Motor neuron (in vitro differentiated cells): ENCODE results near the gene EARS2. TPM values are rescaled to one million over a fixed set of nuclear protein-coding genes. Genes with fewer than 3 reads are reported as not detected.
"Not testable (repeated sequence)": the region's sequence is repeated elsewhere in the genome, so short reads cannot be mapped to it uniquely, and the experiment has no call there.

Experiments used
- ATAC-seq, 8 experiments: fragments of 200-7000 bp; cut with Tn5 transposase; replicated peaks in 6 of 8; 2 replicates each; pipeline ENCODE4 v1.8.0; 2021; ENCODE audit warnings: mild to moderate bottlenecking in 8 of 8, moderate library complexity in 8 of 8
- H3K27ac ChIP-seq, 2 donors: fragments of 250-450 bp; sonication (Bioruptor Pico); 2 replicates each; pipeline ENCODE4 v1.9.0; 2021; ENCODE audit warnings: antibody characterized with exemption in 2 of 2, mild to moderate bottlenecking in 2 of 2, moderate library complexity in 1 of 2
- H3K4me1 ChIP-seq, 2 donors: fragments of 250-450 bp; sonication (Bioruptor Pico); replicated peaks in 1 of 2; 2 replicates each; pipeline ENCODE4 v1.6.1; 2021; ENCODE audit warnings: antibody characterized with exemption in 2 of 2, mild to moderate bottlenecking in 2 of 2, moderate library complexity in 1 of 2
- H3K4me3 ChIP-seq, 5 donors: fragments of 250-450 bp; sonication (Bioruptor Pico); 2 replicates each; pipeline ENCODE4 v1.9.0; 2021; ENCODE audit warnings: antibody characterized with exemption in 5 of 5, mild to moderate bottlenecking in 5 of 5, moderate library complexity in 4 of 5
- WGBS, 10 experiments: fragments of 450-650 bp; shearing (Covaris generic); methylation state at CpG; one replicate each; pipeline ENCODE4 v1.0.0; 2022; 5-methylcytosine and 5-hydroxymethylcytosine counted together
- in situ Hi-C, 9 experiments: fragments of 400-800 bp; cut with MboI; loops; one replicate each; pipeline ENCODE4 v1.15.0; 2021; ENCODE audit warnings: low sequenced_read_pairs in 9 of 9, low pct_unique_long_range_greater_than_20kb in 2 of 9; ENCODE audit not compliant: unreplicated experiment in 9 of 9
- total RNA-seq, 8 experiments: library from RNA; unstranded; fragments of 300-600 nt; gene quantifications; 2 replicates each; pipeline versions ENCODE4 v1.2.3 to v1.2.4, GENCODE V29; 2022

EARS2 gene
- total RNA-seq, 8 experiments from 2014 or later: 15.2 to 40.6 (median 26.4) TPM

DNA sequence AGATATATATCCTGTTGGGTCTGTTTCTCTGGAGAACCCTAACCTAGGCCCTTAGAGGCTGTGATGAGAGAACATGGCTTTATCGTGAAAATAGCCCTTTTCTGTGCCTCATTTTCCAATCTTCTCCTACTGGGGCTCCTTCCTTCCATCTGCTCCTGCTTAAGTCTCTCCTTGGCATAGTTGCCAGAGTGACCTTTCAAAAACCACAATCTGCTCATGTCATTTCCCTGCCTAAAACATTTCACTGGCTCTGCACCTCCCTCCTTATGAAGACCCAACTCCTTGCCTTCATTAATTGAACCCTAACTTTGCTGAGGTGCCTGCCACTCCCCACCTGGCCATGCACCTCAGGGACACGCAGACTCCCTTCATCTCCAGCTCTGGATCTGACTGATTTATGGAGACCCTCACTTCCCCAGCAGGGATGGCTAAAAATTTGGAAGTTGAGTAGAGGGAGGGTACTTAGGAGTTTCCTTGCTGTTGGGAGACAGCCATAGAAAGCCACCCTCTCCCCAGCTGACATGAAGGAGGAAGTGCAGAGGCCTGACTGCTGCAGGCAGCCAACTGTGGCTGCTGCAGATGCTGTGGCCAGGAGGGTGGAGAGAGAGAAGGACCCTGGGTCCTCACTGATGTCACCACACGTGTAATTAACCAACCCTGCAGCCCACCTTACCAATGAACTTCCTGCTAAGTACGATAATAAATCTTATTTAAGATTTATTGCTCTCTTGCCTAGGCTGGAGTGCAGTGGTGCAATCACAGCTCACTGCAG lies 40.6 kb downstream of the EARS2 start:
- no peak for ATAC-seq
- WGBS, 10 experiments: 20 to 100% (median 100%) methylated on average over 1 to 2 of the region's 4 CpGs; no CpG with 5 or more reads in 3 of the 10 experiments

DNA sequence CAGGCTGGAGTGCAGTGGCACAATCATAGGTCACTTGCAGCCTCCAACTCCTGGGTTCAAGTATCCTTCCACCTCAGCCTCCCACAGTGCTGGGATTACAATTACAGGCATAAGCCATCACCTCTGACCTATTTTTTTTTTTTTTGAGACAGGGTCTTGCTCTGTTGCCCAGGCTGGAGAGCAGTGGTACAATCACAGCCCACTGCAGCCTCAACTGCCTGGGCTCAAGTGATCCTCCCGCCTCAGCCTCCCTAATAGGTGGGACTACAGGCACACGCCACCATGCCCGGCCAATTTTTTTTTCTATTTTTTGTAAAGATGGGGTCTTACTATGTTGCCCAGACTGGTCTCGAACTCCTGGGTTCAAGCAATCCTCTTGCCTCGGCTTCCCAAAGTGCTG lies 41.3 kb downstream of the EARS2 start:
- WGBS, 10 experiments: 80 to 100% (median 97%) methylated on average over 1 to 5 of the region's 5 CpGs; no CpG with 5 or more reads in 4 of the 10 experiments
- Histone ChIP-seq H3K4me3 (no peak overlapping the region), H3K4me1 (no peaks in the 10 kb centered on the region), H3K27ac (no peak overlapping the region)
- in situ Hi-C loops: no loop called here
- ATAC-seq: no peak

More for the DNA sequence above, 40.6 kb downstream of the EARS2 start:
- in situ Hi-C loops: no loop called here
- Histone ChIP-seq H3K4me3 (no peak overlapping the region), H3K27ac (no peak overlapping the region), H3K4me1 (no peaks in the 10 kb centered on the region)

DNA sequence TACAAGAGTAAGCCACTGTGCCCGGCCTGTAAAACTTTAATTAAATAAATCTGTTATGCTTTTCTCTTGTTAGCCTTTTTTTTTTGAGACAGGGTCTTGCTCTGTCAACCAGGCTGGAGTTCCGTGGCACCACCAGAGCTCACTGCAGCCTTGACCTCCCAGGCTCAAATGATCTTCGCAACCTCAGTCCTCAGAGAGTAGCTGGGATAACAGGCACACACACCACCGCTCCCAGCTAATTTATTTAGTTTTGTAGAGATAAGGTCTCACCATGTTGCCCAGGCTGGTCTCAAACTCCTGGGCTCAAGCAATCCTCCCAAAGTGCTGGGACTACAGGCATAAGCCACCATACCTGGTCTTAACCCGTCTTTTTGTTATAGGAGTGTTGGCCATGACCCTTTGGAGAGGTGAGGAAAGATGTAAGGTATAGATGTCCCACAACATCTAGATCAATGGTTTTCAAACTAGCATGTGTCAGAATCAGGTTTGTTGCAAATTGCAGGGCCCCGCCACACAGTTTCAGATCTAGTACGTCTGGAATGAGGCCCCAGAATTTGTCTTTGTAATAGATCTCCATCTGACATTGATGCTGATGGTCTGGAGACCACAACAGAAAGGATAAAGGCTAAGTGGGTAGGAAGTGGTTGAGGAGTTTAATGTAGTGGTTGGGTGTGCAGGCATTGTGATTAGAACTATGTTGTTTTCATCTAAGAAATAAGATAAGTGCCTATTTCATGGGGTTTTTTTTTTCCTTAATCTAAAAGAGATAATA lies 42.6 kb downstream of the EARS2 start:
- no peak for ATAC-seq
- Histone ChIP-seq H3K27ac (no peak overlapping the region), H3K4me3 (no peak overlapping the region), H3K4me1 (no peaks in the 10 kb centered on the region)
- WGBS, 10 experiments: 51 to 100% (median 92%) methylated on average over 1 to 6 of the region's 7 CpGs; no CpG with 5 or more reads in 2 of the 10 experiments
- in situ Hi-C loops: no loop called here

DNA sequence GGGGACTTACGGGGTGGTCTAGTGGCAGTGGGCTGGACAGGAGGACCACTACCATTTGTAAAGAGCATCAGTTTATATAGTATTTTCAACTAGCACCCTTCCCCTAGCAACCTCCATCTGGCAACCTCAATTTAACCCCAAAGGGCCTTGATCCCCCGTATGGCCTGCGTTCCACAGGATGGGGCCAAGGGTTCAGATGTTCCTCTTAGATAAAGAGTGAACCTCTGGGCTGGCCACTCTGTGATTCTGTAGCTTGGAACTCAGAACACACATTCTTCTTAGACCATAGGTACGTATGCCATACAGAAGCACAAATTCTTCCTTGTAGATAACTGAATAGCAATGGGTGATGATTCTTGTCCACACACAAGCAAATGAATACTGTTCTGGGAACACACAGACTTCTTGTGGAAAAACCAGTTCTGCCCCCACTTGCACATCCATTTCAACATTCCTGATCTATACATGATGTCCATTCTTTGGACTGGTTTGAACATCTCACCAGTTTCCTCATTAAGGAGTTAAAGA lies 44.9 kb downstream of the EARS2 start:
- ATAC-seq: no peak
- in situ Hi-C loops: no loop called here
- 95 to 100% (median 100%) methylated on average over 1 to 3 of the region's 4 CpGs; no CpG with 5 or more reads in 1 of the 10 experiments for WGBS, 10 experiments
- H3K4me1 ChIP-seq: peaks cover 4 to 6% of the 10 kb centered on the region in 2 donors
- no peak overlapping the region for H3K4me3 ChIP-seq
- H3K27ac ChIP-seq: no peak overlapping the region

DNA sequence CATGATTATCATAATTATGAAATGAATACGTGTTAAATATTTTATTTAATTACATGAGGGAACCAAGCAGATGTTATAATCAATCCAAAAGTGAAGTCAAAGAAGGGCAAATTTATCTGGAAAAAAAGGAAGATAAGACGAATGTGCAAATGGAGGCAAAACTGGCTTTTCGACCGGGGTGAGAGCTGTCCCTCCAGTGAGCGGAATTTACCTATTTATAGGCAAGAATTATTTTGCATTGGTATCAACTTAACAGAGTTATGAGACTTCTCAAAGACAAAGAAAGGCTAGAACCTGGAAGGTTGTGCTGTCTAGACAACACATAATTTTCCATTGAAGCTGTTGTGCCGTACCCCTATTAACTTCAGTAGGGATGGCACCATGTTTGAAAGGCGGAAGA lies 45.4 kb downstream of the EARS2 start:
- 79 to 100% (median 90%) methylated on average over 5 to 7 of the region's 7 CpGs; no CpG with 5 or more reads in 1 of the 10 experiments for WGBS, 10 experiments
- in situ Hi-C loops: no loop called here
- ATAC-seq: no peak
- no peak overlapping the region for H3K4me3 ChIP-seq
- H3K4me1 ChIP-seq: peaks cover 4 to 6% of the 10 kb centered on the region in 2 donors
- H3K27ac ChIP-seq: no peak overlapping the region

DNA sequence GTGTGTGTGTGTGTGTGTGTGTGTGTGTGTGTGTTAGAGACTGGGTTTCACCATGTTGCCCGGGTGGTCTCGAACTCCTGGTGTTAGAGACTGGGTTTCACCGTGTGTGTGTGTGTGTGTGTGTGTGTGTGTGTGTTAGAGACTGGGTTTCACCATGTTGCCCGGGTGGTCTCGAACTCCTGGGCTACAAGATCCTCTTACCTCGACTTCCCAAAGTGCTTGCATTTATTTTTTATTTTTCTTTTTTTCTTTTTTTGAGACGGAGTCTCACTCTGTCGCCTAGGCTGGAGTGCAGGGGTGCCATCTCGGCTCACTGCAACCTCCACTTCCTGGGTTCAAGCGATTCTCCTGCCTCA lies 46.3 kb downstream of the EARS2 start:
- WGBS, 10 experiments: 80 to 100% (median 88%) methylated on average over 1 to 7 of the region's 10 CpGs; no CpG with 5 or more reads in 4 of the 10 experiments
- peaks cover 7 to 12% of the 10 kb centered on the region in 2 donors for H3K4me1 ChIP-seq
- in situ Hi-C loops, H3K27ac ChIP-seq, ATAC-seq: not testable (repeated sequence)
- peak overlapping the region; percentile 62 to 86 (median 82) for H3K4me3 ChIP-seq

DNA sequence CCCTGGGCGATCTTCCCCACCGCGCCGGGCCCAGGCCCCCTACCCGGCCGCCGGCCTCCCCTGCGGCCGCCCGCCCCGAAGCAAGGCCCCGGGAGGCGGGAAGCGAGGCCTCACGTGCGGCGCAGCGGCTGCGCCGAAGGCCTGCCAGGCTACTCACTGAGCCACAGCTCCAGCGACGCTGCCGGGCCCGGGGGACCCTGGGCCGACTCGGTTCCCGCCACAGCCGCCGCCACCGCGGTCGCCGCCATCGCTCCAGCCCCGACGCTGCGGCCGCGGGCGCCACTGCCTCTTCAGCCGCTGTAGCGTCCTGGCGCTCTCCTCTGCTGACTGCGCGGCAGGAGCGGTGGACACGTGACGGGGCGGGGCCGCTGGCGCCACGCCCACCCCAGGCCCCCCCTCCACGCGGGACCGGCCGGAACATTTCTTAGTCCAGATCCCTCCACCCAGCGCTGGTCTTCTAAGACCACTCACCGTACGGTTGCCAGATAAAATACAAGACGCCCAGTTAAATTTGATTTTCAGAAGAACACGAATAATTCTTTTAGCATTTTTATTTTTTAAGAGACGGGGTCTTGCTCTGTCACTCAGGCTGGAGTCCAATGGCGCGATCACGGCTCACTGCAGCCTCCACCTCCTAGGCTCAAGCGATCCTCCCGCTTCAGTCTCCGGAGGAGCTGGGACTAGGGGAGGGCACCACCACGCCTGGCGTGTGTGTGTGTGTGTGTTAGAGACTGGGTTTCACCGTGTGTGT lies 46.8 kb downstream of the EARS2 start, which contains the start of gene GGA2:
Gene GGA2, minus strand, starts transcription at position 331 of the 751 bp plus-strand sequence. Its CDS starts 83 bp downstream, at position 248.
- H3K27ac ChIP-seq: peak within 1 kb of the TSS; percentile 83 to 91
- ATAC-seq: peak; percentile 82 to 94 (median 91)
- in situ Hi-C loops: no loop called here
- H3K4me1 ChIP-seq: peaks cover 13 to 17% of the 10 kb centered on the region in 2 donors
- H3K4me3 ChIP-seq: peak within 1 kb of the TSS; percentile 62 to 86 (median 82)
- 3 to 20% (median 11%) methylated on average over 4 to 18 of the region's 71 CpGs; no CpG with 5 or more reads in 7 of the 10 experiments for WGBS, 10 experiments

DNA sequence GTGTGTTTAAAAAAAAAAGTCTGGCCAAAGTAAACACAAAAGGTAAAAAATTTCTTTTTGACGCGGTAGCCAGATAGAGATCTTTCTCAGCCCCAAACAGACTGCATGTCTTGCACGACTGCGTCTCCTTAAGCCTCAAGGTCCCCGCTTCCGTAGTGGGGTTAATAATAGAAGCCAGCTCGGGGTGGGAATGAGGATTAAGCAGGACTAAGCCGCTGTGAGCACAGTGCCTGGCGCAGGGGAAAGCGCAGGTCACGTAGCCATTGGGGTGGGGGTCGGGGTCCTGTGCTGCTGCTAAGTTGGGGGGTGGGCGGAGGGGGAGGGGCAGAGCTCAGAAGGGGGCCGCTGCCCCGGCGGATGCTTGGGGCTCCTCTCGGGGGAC lies 47.4 kb downstream of the EARS2 start:
- in situ Hi-C loops: no loop called here
- peaks cover 19 to 22% of the 10 kb centered on the region in 2 donors for H3K4me1 ChIP-seq
- WGBS, 10 experiments: 0 to 3% methylated on average over 2 to 5 of the region's 17 CpGs; no CpG with 5 or more reads in 8 of the 10 experiments
- H3K27ac ChIP-seq: peak overlapping the region; percentile 83 to 91
- H3K4me3 ChIP-seq: peak overlapping the region; percentile 62 to 86 (median 82)
- peak in 6 of 8 experiments; percentile 18 to 66 (median 46) for ATAC-seq

DNA sequence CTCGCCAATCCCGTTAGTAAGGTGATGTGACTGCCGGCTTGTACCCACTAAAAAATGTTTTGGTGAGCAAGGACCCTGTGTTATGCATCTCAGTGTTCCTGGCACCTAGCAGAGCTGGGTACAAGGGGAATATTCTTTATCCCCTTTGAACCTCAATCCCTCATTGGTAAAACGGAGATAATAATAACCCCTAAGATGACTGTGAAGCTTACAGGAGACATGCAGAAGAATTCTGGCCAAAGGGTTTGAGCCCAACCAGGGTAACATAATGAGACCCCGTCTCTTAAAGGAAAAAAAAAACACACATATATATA lies 47.8 kb downstream of the EARS2 start:
- Histone ChIP-seq H3K4me1 (peaks cover 22 to 26% of the 10 kb centered on the region in 2 donors), H3K27ac (peak overlapping the region in 1 of 2 donors; percentile 91), H3K4me3 (peak overlapping the region; percentile 62 to 86 (median 82))
- in situ Hi-C loops: no loop called here
- 0% methylated on average over 1 to 3 of the region's 5 CpGs; no CpG with 5 or more reads in 4 of the 10 experiments for WGBS, 10 experiments
- ATAC-seq: peak in 1 of 8 experiments; percentile 1

DNA sequence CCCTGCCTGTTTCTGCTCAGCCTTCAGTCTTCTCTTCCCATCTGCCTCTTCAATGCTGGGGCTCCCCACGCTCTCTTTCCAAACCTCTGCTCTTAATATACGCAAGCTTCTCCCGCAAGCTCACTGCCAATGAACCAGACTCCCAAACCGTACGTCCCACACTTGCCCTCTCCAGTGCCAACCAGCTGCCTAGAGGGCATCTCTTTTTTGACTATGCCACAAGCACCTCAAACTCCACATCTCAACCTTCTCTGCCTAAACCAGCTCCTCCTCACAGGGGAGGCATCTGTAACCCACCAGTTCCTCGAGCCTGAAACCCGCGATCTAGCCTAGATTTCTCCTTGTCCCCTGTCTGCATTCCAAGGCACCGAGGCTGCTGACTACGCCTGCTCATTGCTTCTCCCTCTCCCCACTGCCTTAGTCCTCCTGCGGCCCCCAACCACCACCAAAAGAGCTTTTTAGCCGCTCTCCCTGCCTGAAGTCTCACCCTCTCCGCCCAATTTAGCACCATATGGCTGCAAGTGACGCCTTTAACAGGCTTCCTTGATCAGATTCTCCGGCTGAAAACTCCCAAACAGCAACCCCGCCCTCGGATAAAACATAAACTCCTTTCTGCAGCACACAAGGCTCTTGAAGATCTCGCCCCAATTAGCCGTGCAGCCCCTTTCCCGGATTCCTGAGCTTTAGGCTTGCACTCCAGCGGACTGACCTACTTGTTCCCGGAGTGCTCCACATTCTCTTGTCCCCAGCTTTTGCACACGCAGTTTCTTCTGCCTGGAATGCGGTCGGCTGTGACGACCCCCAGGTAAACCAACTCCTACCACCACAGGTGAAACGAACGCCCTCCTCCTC lies 48.3 kb downstream of the EARS2 start:
- H3K27ac ChIP-seq: peak overlapping the region; percentile 18 to 91
- peak in 3 of 8 experiments; percentile 11 to 30 (median 17) for ATAC-seq
- in situ Hi-C loops: no loop called here
- H3K4me3 ChIP-seq: peak overlapping the region; percentile 62 to 86 (median 82)
- WGBS, 10 experiments: 2 to 60% (median 18%) methylated on average over 4 to 19 of the region's 28 CpGs; no CpG with 5 or more reads in 2 of the 10 experiments
- peaks cover 28 to 32% of the 10 kb centered on the region in 2 donors for H3K4me1 ChIP-seq

DNA sequence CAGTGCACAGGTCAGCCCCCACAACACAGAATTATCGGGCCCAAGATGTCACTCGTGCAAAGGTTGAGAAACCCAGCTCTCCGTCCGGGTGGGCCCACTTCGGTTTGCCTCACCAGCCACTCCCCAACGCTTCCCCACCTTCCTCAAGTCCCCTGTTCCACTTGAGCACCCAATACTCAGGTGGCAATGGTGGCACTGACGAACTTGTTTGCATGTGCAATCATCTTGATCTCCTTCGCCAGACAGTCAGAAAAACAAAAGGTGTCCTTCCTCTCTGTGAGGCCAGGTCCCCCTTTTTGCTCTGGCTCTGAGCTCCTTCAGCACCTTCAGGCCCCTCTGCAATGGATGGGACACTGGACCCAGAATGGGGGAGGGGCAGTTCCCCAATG lies 50.5 kb downstream of the EARS2 start:
- no peak overlapping the region for H3K27ac ChIP-seq
- ATAC-seq: no peak
- WGBS, 10 experiments: 90 to 100% (median 95%) methylated on average over 2 to 6 of the region's 8 CpGs; no CpG with 5 or more reads in 6 of the 10 experiments
- in situ Hi-C loops: no loop called here
- H3K4me3 ChIP-seq: no peak overlapping the region
- peaks cover 34 to 35% of the 10 kb centered on the region in 2 donors for H3K4me1 ChIP-seq
